T47D (cell line): ENCODE measurements around the gene CSRP2.

Source experiments
- DNase-seq, 2 experiments: peaks; one replicate each; pipeline versions ENCODE4 v3.0.0 to v3.0.0-alpha.2; 2011 to 2012; ENCODE audit warnings: low read depth in 1 of 2, low spot score in 1 of 2
- JUND ChIP-seq: IDR thresholded peaks from 2 replicates; pipeline ENCODE4 v1.6.1; 2012; ENCODE audit warnings: low read depth
- in situ Hi-C: cut with HindIII; loops from 2 replicates; pipeline ENCODE4 v1.10.0; 2016; ENCODE audit warnings: low sequenced_read_pairs, low pct_unique_long_range_greater_than_20kb

CSRP2 gene

GRCh38 chr12:76914102-76914859 lies 35.5 kb upstream of the CSRP2 start:
- in situ Hi-C loops, result no loop called here
- no peak for DNase-seq
- TF ChIP-seq JUND, result no peak

GRCh38 chr12:76909290-76909689 lies 30.5 kb upstream of the CSRP2 start:
- no peak for DNase-seq
- in situ Hi-C loops, result no loop called here
- TF ChIP-seq JUND, result no peak

GRCh38 chr12:76908303-76909017 lies 29.6 kb upstream of the CSRP2 start:
- in situ Hi-C loops, result no loop called here
- DNase-seq, result no peak
- TF ChIP-seq JUND, result no peak

- in situ Hi-C loops, result no loop called here
- no peak for DNase-seq
Measured at GRCh38 chr12:76901628-76902380, 23.0 kb upstream of the CSRP2 start.

DNA sequence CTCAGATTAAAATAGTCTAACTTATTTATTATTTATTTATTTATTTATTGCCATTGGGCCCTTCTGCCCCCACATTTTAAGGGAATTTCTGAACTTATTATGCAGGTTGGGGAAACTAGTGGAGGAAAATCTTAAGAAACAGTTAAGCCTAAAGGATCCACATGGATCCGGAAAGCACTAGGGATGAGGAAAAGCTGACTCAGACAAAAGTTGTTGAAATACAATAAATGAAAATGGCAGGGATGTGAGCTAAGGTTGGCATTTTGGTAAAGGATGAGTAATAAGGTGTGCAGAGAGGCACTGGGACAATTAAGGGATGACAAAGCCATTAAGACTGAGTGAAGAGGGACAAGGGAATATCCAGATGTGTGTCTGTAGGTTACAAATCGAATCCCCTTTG lies 20.7 kb upstream of the CSRP2 start:
- in situ Hi-C loops, result no loop called here
- TF ChIP-seq JUND, result no peak
- DNase-seq, result no peak

More at GRCh38 chr12:76901628-76902380, 23.0 kb upstream of the CSRP2 start:
- no peak for TF ChIP-seq JUND

GRCh38 chr12:76898442-76898841 lies 19.6 kb upstream of the CSRP2 start:
- no peak for DNase-seq
- in situ Hi-C loops, result no loop called here
- TF ChIP-seq JUND, result no peak

- DNase-seq, result no peak
Measured at GRCh38 chr12:76896274-76896673, 17.5 kb upstream of the CSRP2 start.

GRCh38 chr12:76895796-76896195 lies 17.0 kb upstream of the CSRP2 start:
- no peak for DNase-seq
- in situ Hi-C loops, result no loop called here
- TF ChIP-seq JUND, result no peak

More at GRCh38 chr12:76896274-76896673, 17.5 kb upstream of the CSRP2 start:
- in situ Hi-C loops, result no loop called here
- no peak for TF ChIP-seq JUND

DNA sequence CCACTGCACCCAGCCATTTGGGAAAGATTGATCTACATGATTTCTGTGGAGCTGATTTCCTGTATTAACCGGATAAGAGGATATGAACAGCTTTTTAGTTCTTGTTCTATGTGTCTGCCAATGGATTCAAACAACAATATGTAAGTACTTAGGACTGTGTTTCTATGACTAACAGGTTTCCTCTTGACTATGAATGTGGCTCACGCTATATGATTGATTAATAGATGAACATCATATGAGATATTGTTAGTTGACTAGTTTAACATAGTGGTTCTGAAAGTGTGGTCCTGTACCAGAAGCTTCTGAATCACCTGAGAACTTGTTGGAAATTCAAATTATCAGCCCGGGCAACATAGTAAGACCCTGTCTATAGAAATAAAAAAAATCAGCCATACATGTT lies 12.8 kb upstream of the CSRP2 start:
- TF ChIP-seq JUND, result no peak
- in situ Hi-C loops, result no loop called here
- no peak for DNase-seq

DNA sequence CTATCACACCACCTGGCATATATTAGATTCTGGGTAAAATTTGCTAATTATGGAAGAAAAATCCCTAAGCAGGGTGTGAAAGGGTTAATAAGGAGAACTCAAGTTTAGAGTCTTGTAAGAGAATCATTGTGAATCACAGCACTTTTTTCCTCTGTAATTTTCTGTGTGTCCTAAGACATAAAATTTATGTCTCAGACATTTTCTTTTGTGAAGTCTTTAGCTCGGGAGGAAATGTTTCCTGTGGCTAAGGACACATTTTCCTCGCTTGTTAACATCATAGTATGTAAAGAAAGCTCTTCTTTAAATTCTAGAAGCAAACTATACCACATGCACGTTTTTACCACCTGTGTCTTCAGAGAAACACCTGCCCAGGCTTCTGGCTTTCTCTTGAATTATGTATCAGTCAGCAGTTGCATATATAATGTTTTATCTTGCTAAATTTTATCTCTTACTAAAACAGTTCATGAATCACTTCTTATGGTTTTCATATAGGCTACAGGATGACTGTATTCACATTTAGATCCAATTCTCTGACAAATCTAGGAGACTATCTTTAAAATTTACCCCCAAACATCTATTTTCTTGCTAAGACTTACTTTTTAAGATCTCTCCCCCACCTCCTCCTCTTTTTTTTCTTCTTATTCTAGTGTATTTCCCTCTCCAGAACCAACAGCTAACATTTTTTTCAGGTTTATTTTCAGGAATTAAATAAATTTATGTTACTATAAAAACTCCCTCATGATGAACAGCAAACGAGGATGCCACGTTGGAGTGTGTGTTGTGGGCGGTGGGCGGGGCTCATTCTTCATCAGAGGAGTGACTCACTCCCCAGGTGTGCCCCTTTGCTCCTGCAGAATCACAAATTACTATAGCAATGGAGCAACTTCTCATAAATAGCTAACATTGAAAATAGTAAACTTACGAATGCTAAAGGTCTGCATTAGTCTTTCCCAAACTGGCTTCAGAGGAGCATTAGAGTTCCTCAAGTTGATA lies 11.6 kb upstream of the CSRP2 start:
- no peak for TF ChIP-seq JUND
- in situ Hi-C loops, result no loop called here

DNA sequence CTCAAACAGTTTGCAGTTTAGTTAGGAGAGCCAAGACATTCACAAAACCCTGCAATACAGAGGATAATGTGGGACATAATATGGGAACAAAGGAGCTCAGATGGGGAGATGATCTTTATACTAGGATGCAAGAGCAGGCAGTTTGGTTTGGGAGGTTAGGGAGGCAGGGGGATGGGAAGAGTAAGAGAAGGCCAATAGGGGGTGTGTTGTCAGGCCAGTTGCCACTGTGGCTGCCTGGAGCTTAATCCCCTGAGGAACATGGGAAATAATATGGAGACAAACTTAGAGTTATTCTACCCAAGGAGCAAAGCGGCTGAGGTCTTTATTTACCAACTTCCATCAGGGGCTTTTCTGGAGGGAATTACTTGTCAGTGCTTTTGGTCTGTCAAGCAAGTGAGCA lies 10.0 kb upstream of the CSRP2 start:
- TF ChIP-seq JUND, result no peak

More for the DNA sequence above, 11.6 kb upstream of the CSRP2 start:
- no peak for DNase-seq

GRCh38 chr12:76883811-76884210 lies 5.0 kb upstream of the CSRP2 start:
- no peak for DNase-seq
- TF ChIP-seq JUND, result no peak
- in situ Hi-C loops, result no loop called here

More for the DNA sequence above, 10.0 kb upstream of the CSRP2 start:
- in situ Hi-C loops, result no loop called here
- no peak for DNase-seq
